GM19239 (cell line): ENCODE results near the gene TMOD2.

Source experiments
- DNase-seq: peaks from one replicate; pipeline ENCODE4 v3.0.0; 2011; ENCODE audit warnings: low spot score; ENCODE audit not compliant: insufficient read length
- FAIRE-seq: peaks from 2 replicates; lab custom pipeline; 2011; peaks lifted over from hg19 to GRCh38; lab: Jason Lieb, UNC

TMOD2 gene

GRCh38 chr15:51750792-51751696, at the start of gene TMOD2:
Gene TMOD2, plus strand, starts transcription at chr15:51751597. Its CDS starts 14,845 bp downstream, at chr15:51766442.
- FAIRE-seq: peak; percentile 66
- DNase-seq: peak; percentile 50

DNA sequence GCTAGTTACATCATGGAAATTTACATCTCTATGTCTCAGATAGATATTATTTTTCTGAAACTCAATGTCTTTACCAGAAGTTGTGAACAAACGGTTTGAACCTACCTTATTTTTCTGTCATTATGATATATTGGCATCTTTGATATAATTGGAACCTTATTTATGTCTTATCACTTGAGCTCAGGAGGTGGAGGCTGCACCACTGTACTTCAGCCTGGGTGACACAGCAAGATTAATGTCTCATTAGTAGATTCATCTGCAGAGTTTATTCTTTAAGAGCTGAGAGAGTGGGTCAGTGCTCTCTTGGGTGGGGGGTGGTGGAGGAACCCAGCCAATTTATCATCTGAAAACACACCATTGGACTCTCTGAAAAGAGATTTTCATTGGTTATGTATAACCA, 48.7 kb upstream of the TMOD2 start:
- no peak for FAIRE-seq
- DNase-seq: no peak

DNA sequence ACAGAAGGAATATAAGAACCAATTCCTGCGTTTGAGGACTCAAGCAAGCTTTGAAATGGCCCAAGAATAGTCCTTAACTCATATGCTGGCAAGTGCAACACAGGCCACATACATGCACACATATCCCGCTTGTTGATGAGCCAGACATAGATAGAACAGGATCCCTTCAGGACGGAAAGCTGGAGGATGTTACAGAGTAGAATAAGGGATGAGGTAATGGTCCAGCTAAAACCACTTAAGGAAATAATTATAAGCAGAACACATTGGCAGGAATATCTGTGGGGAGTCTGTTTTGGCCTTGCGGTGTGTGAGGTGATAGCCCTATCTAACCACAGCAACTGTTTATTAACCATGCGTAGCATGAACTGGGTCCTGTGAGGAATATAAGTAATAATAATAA, 45.1 kb upstream of the TMOD2 start:
- FAIRE-seq: no peak
- DNase-seq: no peak

DNA sequence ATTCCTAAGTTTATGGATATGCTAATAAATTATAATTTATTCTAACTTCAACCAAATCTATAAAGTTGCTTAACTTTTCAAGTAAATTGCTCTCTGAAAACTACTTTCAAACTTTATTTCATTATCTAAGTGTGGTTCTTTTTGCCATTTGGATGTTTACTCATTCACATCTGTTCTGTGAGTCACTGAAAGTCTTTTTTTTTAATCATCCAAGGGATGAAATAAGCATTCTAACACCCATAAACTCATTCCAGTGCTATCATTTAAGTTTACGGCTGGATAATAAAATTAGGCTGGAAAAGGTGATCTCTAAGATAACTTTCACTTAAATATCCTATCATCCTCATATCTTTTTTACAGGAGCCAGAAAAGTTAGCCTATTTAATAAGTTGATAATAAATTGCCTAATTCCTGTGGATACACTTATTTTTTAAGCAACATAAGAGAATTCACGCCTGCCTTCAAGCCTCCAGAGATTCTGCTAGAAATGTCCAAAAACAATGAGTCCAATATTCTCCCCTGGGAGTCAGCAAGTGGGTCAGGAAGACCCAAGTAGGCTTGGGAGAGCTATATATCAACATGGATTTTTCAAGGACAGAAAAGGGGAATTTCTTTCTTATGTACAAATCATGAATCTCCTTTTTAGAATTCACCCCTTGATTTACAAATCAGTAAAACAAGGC, 44.3 kb upstream of the TMOD2 start:
- FAIRE-seq: no peak
- DNase-seq: no peak

DNA sequence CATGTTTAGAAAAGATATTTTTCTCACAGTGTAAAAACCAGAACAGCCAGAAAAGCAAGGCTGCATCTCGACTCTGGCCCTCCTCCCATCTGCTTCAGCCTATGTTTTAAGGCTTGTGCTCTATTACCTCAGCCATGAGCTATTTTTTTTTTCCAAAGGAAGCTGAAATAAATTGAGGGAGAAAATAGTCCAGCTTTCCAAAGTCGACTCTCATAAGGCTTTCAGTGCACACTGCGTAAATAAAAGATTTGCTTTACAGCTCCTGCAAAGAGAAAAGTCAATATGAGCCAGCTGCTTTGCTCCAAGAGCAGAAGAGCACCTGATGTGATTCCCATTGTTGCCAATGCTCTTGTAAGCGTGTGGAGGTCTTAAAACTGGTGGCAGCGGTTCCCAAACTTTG, 43.4 kb upstream of the TMOD2 start:
- no peak for DNase-seq
- FAIRE-seq: no peak

DNA sequence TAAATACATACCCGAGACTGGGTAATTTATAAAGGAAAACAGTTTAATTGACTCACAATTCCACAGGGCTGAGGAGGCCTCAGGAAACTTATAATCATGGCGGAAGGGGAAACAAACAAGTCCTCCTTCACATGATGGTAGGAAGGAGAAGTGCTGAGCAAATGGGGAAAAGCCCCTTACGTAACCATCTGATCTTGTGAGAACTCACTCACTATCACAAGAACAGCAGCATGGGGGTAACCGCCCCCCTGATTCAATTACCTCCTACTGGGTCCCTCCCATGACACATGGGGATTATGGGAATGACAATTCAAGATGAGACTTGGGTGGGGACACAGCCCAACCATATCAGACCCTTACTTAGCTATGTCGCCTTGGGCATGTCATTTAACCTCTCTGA, 42.4 kb upstream of the TMOD2 start:
- no peak for FAIRE-seq
- no peak for DNase-seq

DNA sequence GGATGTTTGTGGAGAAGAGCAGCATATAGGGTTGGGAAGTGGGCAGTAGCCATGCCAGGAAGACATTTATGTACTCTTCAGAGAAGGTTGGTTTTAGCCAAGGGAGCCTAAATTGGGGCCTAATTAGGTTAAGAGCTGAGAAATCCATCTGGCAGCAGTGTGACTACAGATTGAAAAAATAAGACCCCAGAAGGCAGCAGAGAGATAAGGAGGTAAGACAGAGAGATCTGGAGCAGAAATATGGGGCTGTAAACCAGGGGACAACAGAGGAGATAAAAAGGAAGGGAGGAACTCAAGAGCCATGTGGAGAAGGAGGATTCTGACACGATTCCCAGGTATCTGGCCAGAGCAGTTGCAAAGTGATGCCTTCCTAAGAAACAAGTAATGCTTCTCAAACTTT, 37.2 kb upstream of the TMOD2 start:
- DNase-seq: no peak
- FAIRE-seq: no peak

DNA sequence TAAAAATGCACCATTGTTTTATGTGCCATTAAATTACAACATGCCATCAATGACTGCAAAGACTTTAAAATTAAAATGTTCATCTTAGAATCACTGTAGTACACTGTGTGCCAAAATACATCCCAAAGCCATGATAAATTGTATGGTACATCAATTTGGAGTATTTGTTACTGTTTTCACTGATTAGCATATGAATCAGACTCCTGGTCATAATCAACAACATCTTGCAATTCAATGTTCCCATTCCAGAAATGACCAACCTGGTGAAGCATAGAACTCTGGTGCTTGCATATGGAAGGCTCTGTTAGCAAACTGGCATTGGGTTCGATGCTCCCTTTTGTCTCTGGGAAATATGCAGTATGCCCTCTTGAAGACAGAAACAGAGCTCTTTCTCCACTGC, 36.5 kb upstream of the TMOD2 start:
- DNase-seq: no peak
- FAIRE-seq: no peak

GRCh38 chr15:51718219-51718618, 33.2 kb upstream of the TMOD2 start:
- DNase-seq (no peak), FAIRE-seq (no peak)

GRCh38 chr15:51718746-51719145, 32.7 kb upstream of the TMOD2 start:
- FAIRE-seq: no peak
- DNase-seq: no peak

- FAIRE-seq (no peak), DNase-seq (no peak)
Observed at GRCh38 chr15:51720201-51720995, 31.0 kb upstream of the TMOD2 start.

GRCh38 chr15:51721199-51721960, 30.0 kb upstream of the TMOD2 start:
- FAIRE-seq: no peak

GRCh38 chr15:51724199-51724598, 27.2 kb upstream of the TMOD2 start:
- DNase-seq (no peak), FAIRE-seq (no peak)

More at GRCh38 chr15:51721199-51721960, 30.0 kb upstream of the TMOD2 start:
- DNase-seq: no peak

GRCh38 chr15:51724673-51725072, 26.7 kb upstream of the TMOD2 start:
- DNase-seq (no peak), FAIRE-seq (no peak)

DNA sequence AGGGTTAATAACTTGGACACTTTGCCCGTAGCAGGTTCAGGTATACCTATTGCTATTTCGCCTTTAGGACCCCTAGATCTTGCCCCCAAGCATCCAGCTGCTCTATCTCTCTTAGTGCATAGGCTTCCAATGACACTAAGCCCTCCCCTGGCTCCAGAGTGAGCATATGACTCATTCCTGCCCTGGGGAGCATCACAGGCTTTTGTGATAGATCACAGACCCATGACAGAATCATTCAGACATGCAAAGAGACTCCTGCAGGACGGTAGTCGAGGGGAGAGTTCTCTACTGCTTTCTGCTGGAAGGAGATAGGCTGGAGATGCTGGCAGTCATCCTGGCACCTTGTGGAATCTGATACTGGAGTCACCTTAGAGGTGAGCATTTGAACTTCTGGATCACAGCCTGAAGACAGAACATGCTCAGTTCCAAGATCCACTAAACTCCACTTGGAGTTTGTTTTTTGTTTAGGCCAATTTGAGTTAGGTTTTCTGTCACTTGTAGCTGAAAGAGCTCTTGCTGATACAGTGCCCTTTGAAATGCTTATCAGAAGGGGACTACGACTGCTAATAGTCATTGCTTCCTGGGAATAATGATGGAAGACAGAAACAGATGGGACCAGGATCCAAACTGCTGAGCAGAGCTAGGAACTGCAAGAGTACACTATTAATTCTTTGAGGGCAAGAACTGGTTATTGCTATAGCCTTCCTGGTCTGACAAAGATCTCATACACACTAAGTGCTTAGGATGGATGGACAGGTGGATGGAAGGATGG, 24.9 kb upstream of the TMOD2 start:
- DNase-seq: no peak
- FAIRE-seq: peak; percentile 53

GRCh38 chr15:51727141-51727897, 24.1 kb upstream of the TMOD2 start:
- FAIRE-seq: peak; percentile 75
- no peak for DNase-seq

DNA sequence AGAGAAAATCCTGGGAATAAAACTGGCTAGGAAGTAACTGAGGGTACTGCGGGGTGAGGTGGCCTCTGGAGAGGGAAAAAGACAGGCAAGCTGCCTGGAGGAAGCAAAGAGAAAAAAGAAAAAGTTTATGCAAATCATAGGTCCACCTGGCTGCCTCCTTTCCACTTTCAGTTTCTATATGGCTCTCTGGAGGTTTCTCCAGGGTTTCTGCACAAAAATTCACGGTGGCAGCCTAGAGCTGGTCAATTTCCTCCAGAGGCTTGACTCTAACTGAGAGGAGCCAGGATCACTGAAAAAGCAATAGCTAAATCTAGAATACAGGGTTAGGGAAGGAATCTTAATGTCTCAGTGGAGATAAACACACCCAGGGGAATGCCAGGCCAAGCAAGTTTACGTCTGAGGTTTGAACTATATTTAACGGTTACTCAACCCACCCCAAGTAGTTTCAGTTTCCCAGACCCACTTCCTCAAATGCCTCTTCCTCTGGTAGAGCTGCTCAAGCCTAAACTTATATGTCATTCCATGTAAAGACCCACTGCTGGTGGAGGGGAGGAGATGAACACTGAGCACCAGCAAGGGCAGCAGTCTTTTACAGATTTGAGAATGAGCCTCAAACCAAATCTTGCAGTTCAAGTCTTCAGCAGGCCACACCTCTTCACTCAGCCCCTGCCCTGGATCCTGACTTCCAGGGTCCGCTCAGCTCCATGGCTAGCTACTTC, 19.7 kb upstream of the TMOD2 start:
- peak; percentile 95 for FAIRE-seq
- no peak for DNase-seq

DNA sequence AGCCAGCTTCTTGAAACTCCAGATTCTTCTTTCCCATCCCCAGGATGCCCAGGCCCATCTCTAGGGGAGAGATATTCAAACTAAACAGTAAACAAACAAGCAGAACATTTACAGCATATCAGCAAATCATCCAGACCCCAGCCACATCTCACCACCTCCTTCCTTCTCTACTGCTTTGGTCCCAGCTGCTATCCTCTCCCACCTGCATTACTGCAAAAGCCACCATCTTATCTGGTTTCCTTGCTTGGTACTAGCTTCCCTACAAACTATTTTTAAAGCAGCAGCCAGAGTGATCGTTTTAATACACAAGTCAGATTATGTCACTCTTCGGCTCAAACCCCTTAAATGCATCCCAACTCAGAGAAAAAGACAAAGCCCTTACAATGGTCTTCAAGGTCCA, 18.8 kb upstream of the TMOD2 start:
- DNase-seq: no peak
- FAIRE-seq: peak; percentile 63
